ENCODE data around the gene RPTOR.
A peak's percentile ranks its signal among the peaks of the same experiment; 100 is the strongest.
"Not testable (repeated sequence)": the region's sequence is repeated elsewhere in the genome, so short reads cannot be mapped to it uniquely, and the experiment has no call there.

The RPTOR gene, protein sequence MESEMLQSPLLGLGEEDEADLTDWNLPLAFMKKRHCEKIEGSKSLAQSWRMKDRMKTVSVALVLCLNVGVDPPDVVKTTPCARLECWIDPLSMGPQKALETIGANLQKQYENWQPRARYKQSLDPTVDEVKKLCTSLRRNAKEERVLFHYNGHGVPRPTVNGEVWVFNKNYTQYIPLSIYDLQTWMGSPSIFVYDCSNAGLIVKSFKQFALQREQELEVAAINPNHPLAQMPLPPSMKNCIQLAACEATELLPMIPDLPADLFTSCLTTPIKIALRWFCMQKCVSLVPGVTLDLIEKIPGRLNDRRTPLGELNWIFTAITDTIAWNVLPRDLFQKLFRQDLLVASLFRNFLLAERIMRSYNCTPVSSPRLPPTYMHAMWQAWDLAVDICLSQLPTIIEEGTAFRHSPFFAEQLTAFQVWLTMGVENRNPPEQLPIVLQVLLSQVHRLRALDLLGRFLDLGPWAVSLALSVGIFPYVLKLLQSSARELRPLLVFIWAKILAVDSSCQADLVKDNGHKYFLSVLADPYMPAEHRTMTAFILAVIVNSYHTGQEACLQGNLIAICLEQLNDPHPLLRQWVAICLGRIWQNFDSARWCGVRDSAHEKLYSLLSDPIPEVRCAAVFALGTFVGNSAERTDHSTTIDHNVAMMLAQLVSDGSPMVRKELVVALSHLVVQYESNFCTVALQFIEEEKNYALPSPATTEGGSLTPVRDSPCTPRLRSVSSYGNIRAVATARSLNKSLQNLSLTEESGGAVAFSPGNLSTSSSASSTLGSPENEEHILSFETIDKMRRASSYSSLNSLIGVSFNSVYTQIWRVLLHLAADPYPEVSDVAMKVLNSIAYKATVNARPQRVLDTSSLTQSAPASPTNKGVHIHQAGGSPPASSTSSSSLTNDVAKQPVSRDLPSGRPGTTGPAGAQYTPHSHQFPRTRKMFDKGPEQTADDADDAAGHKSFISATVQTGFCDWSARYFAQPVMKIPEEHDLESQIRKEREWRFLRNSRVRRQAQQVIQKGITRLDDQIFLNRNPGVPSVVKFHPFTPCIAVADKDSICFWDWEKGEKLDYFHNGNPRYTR (N-terminal part only)

DNA sequence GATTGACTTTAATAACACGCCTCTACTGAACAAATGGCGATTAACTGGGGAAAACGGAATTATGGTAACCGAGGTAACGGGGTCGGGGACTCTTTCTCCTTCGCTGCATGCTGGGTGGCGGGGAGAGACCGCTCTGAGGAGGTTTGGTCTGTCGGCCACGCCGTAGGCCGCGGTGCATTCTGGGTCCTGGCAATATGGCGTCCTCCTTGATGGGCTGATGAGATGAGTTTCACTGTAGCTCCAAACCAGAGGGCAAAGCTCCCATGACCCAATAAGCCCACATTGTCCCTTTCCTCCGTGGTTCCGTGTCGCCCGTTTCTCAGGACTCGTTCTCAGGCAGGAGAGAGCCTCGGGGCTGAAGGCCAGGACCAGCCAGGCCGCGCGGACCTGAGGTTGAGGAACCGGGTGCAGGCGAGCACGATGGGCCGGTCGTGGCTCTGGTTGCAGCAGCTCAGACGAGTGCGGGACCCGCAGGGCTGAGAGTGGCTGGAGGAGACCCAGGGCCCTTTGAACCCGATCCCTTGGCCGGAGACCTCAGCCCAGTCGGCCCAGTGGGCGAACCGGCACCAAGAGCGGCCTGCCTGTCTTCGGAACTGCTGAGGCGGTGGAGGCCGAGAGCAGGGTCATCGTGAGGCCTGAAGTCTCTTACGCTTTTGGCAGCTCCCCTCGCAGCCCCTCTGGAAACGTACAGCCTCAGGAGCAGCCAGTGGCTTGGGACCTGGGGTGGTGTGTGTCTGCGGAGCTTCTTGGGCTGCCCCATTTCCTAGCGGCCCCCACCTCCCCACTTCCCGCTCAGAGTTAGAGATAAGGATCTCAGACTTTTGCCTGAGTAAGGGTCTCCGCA is at the start of gene RPTOR:
TSS of gene RPTOR (plus strand) at position 184 of the 844 bp plus-strand sequence. CDS start 792 bp downstream, outside the sequence.
- DNase-seq (ENCODE audit: low spot score): peak; percentile 87

DNA sequence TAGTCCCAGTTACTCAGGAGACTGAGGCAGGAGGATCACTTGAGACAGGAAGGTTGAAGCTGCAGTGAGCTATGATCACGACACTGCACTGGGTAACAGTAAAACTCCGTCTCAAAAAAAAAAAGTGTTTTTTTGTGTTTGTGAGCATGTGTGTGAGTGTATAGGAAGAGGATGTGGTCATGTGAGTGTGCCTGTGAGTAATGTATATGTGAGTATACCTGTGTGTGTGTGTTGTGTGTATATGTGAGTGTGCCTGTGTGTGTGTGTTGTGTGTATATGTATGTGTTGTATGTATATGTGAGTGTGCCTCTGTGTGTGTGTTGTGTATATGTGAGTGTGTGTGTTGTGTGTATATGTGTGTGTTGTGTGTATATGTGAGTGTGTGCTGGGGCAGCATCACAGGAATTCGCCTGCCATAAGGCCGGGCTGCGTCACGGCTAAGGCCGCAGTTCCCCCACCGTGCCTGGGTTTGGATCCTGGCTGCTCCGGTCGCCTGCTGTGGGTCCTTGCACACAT is 46.9 kb upstream of the RPTOR start:
- DNase-seq (ENCODE audit: low spot score): no peak

DNA sequence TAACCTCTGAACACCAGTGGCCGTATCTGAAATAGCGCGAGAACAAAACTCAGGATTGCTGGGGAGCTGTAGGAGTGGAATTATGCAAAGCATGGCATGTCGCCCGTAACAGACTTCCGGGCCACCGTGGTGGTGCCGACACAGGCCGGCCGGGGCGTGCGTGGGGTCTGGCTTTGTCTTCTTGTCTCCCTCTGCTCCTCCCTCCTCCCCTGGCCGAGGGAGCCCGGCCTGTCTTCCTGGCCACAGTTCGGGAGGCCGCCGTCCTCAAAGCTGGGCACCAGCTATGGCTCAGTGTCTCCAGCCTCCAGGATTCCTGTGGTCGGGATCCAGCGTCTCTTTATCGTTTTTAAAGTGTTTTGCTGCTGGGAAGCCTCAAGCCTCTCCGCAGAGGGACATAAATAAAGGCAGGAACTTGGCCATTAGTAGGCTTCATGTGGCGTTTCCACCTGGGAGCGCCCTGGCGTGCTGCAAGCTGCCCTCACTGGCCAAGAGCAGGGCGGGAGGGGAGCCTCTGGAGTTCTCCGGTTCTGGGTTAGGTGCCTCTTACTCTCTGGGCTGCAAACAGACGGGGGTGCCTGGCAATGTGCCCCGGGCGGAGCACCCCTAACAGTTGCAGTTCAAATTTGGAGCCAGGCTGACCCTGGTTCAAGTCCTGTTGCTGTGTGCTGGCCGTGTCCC is 46.3 kb upstream of the RPTOR start:
- DNase-seq (ENCODE audit: low spot score): no peak

DNA sequence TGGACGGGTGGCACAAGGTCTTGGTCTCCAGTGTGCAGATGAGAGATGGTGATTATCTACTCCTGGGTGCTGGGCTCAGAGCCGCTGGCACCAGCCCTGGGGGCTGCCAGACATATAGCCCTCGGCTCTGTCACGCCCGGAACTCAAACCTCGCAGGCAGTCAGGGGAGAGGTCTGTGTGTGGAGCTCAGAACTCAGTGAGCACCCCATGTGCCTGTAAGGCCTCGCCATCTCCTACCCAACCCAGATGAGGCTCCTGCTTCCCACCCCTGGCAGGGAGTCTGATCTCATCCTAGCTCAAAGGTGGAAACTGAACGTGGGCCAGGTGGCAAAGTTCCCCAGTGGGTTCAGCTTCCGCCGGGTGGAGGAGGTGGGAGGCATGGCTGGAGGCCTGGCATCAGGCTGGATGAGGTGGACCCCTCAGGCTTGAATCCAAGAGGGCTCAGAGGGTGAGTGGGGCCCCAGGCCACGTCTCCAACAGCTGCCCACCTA is 45.7 kb upstream of the RPTOR start:
- DNase-seq (ENCODE audit: low spot score): no peak

DNA sequence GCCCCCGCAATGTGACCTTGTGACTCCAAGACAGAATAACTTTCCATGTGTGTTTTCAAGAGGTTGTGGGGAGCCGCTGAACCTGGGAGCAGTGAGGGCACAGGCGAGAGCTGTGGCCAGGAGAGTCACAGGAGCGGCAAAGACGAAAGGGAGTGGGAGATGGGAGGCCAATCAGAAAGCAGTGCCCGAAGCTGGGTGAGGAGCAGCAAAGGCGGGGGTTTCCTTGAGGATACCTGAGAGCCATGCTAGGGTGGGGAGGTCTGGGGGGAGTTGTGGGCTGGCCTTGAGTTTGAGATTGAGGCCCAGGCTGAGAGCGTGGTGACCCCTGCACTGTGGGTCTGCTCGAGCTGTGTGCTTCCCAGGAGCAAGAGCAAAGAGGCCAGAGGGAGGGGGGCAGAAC is 45.1 kb upstream of the RPTOR start:
- no peak for DNase-seq (ENCODE audit: low spot score)

DNA sequence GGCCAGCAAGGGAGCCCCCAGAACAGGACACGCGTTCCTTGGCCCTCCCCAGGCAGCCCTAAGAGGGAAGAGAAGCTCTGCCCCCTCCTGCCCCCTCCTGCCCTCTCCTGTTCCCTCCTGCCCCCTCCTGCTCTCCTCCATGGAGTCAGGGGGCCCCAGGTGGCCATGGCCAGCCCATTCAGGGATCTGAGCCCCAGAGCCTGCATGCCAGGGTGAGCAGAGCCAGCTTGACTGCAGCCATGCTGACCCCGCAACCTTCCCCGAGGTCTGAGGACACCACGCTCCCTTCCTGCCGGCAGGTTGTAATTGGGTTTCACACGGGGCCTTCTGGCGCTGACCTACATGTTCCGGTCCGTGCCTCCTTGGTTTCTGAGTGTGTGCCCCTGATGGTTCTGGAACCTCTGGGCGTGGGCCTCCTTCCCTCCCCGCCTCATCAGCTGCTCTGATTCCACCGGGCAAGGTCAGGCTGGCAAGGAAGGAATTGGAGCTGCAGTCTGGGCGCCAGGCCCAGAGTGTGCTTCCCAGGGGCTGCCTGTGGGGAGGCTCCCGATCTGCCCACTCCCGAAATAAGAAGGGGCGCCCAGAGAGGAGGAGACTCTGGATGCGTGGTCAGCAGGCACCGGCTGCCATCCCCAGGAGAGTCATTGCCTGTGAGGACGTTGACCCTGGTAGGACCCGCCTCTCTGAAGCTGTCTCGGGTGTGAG is 44.5 kb upstream of the RPTOR start:
- DNase-seq (ENCODE audit: low spot score): no peak

DNA sequence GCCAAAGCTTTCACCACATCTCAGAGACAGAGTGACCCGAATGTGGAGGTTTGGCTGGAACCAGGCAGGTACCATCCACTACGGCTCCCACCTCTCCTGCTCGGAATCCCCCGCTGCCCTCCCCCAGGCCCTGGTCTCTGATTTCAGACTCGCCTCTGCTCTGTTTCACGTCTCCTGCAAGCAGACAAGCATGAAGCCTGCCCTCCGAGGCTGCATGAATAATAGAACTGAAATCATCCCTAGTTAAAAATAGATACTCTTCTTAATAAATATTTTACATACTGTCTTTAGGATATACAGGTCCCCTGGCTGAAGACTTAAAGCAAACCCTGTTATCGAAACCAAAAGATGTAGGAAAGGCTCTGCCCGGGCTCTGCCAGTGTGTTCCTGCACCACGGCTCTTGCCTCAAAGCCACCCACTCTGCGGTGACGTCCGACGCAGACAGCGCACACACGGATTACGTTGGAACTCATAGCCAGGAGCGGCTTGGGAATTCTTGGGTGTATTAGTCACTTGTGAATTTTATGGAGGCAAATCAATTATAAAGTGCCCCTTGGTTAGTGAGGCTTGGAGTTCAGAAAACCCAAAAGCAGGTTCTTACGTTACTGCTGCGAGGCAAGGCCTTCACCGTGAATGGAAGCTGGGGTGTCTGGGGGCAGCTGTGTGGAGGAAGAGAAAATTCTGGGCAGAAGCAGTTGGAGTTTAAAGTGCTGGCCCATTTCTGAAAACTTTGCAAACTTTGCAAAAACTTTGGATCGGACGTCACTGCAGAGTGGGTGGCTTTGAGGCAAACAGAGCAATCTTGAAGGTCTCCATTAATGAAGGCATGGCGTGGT is 42.7 kb upstream of the RPTOR start:
- no peak for DNase-seq (ENCODE audit: low spot score)

DNA sequence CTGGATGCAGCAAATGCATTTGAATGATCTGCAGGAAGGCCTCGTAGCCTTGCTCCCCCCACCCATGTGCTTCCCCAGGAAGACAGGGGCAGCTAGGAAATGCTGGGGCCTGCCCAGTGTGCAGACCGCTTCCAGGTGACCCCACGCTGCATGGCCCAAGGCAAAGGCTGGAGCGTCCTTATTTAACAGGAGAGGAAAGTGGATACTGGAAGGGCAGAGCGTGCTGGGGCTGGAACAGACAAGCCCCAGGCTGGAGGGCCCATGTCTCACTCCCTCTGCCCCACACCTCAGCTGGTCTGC is 42.1 kb upstream of the RPTOR start:
- no peak for DNase-seq (ENCODE audit: low spot score)

DNA sequence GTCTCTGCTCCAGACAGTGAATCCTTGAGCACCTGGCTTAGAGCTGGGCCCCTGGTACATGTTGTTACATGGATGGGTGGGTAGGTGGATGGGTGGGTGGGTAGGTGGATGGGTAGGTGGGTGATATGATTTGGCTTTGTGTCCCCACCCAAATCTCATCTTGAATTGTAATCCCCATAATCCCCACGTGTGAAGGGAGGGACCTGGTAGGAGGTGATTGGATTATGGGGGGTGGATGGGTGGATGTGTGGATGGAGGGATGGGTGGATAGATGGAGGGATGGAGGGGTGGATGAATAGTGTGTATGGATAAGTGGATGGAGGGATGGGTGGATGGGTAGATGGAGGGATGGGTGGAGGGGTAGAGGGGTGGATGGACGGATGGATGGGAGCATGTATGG is 41.6 kb upstream of the RPTOR start:
- DNase-seq (ENCODE audit: low spot score): no peak

DNA sequence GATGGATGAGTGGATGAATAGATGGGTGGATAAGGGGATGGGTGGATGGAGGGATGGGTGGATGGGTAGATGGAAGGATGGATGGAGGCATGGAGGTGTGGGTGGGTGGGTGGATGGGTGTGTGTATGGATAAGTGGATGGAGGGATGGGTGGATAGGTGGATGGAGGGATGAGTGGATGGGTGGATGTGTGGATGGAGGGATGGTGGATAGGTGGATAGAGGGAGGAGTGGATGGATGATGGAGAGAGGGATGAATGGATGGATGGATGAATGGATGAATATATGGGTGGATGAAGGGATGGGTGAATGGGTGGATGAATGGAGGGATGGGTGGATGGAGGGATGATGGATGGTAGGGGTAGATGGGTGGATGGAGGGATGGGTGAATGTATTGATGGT is 40.7 kb upstream of the RPTOR start:
- no peak for DNase-seq (ENCODE audit: low spot score)

DNA sequence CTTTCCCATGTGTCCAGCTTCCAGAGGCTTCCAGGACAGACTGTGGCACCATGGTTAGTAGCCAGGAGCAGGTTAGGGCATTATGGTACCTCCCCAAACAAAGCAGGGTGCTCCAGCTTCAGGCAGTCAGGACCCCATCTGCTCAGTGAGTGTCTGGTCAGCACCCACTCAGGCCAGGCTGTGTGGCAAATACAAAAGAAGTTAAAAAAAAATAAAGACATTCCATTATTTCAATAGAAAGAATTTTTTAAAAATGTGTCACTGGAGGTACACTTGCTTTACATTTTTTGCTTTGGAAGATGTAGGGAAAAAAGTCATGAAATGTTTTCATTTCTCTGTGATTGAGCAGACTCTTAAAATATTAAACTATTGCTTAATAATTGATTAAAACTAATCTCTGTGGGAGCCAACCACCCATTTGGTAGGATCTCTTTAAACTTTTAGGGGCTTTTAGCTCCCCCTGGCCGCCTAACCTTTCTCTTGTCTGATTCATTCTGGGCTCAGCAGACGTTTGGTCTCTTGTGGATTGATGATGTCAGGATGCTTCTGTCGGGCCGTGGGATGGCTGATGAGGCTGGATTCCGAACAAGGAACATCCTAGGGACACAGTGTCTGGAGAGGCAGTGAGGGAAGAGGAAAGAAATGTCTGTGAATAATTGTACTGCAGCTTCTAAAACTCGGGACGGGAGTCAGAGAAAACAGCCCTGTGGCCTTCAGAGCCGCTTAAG is 39.8 kb upstream of the RPTOR start:
- no peak for DNase-seq (ENCODE audit: low spot score)

DNA sequence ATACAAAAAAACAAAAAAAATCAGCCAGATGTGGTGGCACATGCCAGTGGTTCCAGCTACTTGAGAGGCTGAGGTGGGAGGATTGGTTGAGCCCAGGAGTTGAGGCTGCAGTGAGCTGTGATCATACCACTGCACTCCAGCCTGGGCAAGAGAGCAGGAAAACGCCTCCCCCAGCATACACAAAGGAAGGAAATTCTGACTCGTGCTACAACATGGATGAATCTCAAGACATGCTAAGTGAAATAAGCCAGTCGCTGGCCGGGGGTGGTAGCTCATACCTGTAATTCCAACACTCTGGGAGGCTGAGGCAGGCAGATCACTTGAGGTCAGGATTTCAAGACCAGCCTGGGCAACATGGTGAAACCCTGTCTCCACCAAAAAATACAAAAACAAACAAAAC is 37.5 kb upstream of the RPTOR start:
- not testable (repeated sequence) for DNase-seq (ENCODE audit: low spot score)

DNA sequence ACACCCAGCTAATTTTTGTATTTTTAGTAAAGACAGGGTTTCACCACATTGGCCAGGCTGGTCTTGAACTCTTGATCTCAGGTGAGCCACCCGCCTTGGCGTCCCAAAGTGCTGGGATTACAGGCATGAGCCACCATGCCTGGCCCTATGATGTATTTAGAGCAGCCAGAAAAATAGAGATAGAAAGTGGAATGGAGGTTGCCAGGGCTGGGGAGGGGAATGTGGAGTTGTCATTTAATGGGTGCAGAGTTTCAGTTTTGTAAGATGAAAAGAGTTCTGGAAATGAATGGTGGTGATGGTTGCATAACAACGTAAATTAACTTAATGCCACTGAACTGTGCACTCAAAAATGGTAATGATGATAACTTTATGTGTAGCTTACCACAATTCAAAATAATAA is 36.7 kb upstream of the RPTOR start:
- DNase-seq (ENCODE audit: low spot score): no peak

DNA sequence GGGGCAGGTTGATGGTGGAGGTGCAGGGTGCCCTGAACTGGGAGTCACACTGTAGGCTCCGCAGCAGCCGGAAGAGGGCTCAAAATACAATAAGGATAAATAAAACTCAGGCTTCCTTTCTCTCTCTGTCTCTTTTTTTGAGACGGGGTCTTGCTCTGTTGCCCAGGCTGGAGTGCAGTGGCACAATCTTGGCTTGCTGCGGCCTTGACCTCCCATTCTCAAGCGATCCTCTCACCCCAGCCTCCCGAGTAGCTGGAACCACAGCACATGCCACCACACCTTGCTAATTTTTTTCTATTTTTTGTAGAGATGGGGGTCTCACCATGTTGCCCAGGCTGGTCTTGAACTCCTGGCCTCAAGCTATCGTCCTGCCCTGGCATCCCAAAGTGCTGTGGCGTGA is 35.3 kb upstream of the RPTOR start:
- no peak for DNase-seq (ENCODE audit: low spot score)

DNA sequence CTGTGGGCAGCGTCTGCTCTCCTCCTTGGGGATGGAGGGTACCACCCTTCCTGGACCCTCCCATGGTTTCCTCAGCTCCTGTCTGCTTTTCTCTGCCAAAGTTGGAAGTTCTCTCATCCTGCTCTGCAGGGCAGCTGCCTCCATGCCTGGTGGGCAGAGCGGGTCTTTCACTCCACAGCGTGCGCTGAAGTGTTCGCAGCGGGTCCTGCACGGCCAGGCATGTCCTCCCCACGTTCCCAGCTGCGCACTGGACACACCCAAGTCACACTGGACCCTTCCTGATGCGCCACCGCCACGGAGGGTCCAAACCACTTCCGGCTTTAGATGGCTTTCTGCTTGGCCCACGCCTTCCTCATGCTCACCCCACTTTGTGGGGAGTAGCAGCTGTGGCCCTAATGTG is 34.5 kb upstream of the RPTOR start:
- DNase-seq (ENCODE audit: low spot score): no peak

DNA sequence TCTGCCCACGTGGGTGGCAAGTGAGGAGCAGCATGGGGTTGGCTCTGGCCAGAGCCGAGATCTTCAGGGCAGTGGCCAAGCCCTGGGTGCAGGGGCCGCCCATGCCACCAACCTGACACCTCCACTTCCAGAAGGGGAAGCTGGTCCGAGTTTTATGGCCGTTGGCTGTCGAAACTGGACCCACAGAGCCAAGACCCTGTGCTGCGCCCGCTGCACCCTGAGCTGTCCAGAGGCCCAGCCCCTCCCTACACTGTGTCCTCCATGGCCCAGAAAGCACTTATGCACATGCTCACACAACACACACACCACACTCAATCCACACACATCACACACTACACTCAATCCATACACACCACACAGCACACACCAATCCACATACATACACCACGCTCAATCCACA is 33.9 kb upstream of the RPTOR start:
- no peak for DNase-seq (ENCODE audit: low spot score)

DNA sequence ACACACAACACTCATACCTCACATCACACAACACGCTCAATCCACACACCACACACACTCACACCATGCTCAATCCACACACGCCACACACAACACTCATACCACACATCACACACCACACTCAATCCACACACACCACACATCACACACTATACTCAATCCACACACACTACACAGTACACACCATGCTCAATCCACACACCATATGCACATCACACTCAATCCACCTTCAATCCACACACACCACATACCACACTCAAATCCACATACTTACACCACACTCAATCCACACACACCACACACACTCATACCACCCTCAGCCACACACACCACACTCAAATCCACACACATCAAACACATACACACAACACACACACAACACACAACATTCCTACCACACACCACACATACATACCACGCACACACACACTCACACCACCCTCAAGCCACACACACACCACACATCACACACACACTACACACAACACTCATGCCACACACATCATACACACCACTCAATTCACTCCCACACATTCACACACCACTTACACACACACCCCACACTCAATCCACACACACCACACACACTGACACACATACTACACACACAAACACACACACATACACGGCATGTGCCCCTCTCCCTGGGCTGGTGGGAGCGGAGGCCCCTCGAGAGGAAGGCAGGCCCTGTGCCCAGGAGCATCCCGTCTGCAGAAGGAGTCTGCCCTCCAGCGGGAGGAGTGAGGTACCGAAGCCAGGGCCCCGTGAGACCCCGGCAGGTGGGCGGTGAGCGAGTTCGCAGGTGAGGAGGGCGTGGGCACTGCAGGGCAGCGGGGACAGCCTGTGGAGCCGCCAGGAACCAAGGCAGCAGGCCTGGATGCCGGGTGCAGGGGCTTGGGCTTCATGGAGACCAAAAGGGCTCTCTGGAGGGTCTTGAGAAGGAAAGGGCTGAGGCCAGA is 33.1 kb upstream of the RPTOR start:
- DNase-seq (ENCODE audit: low spot score): no peak

DNA sequence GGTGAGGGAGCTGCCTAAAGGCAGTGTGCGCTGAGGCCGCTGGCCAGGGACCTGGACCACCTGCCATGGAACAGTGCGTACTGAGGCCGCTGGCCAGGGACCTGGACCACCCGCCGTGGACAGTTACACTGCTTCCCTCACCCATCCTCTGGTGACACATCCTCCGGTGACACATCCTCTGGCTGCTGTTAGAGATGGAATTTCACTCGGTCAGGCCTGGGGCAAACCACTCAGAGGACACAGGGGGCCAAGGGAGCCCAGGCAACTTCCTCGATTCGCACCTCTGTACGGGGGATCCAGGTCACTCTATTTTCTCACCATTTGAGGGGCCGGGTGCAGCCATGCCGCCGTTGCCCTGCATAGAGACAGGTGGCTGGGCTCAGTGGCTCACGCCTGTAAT is 32.4 kb upstream of the RPTOR start:
- DNase-seq (ENCODE audit: low spot score): no peak

Measured in hematopoietic multipotent progenitor cell treated with erythropoietin and hydrocortisone succinate and interleukin-3 and kit ligand, for 15 days (in vitro differentiated cells).